Measurements from ENCODE around the gene ZBTB24. TPM values are rescaled to one million over a fixed set of nuclear protein-coding genes. Genes with fewer than 3 reads are reported as not detected.
A peak's percentile ranks its signal among the peaks of the same experiment; 100 is the strongest.

The ZBTB24 gene
- total RNA-seq, 1 donor from 2014 or later: 8.5 TPM

DNA sequence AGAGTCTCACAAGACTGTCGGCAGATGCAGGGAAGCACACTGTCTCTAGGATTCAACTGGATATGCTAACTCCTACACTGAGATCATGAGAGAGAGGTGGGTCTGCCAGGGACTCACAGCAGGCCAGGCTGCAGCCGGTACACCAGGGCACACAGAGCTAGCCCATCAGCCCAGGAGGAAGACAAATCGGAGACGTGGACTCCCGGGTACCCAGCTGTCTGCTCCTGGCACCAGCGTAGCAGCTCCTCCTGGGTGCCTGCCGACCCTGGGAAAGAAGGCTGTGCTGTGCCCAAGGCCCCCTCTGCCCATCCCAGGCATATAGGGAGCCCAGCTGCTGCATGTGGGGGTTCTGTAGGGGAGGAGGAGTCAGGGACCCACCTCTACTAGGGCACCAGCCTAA is 34.4 kb downstream of the ZBTB24 start:
- intact Hi-C loops (cut with DNase I): no loop called here
- H3K27me3 ChIP-seq: no peaks in the 10 kb centered on the region
- no peak overlapping the region for H3K4me3 ChIP-seq
- TF ChIP-seq CTCF (IDR thresholded peaks at IDR 0.05): no peak
- H3K9me3 ChIP-seq: no peaks in the 10 kb centered on the region
- no peak overlapping the region for H3K27ac ChIP-seq
- peaks cover 52% of the 10 kb centered on the region for H3K36me3 ChIP-seq
- peaks cover 7% of the 10 kb centered on the region for H3K4me1 ChIP-seq
- ATAC-seq: no peak
- no peak for DNase-seq

- no peak for TF ChIP-seq CTCF (IDR thresholded peaks at IDR 0.05)
- Histone ChIP-seq H3K4me1 (peaks cover under 1% of the 10 kb centered on the region), H3K4me3 (no peak overlapping the region), H3K27ac (no peak overlapping the region), H3K27me3 (no peaks in the 10 kb centered on the region), H3K36me3 (peaks cover 48% of the 10 kb centered on the region), H3K9me3 (no peaks in the 10 kb centered on the region)
- peak; percentile 11 for ATAC-seq
- DNase-seq: no peak
- intact Hi-C loops (cut with DNase I): no loop called here
Observed at GRCh38 chr6:109447878-109448555, 35.0 kb downstream of the ZBTB24 start.

GRCh38 chr6:109447087-109447486 is 35.9 kb downstream of the ZBTB24 start:
- H3K4me3 ChIP-seq: no peak overlapping the region
- intact Hi-C loops (cut with DNase I): no loop called here
- no peak for ATAC-seq
- peaks cover 44% of the 10 kb centered on the region for H3K36me3 ChIP-seq
- no peaks in the 10 kb centered on the region for H3K27me3 ChIP-seq
- H3K9me3 ChIP-seq: no peaks in the 10 kb centered on the region
- H3K4me1 ChIP-seq: peaks cover 3% of the 10 kb centered on the region
- no peak overlapping the region for H3K27ac ChIP-seq
- no peak for DNase-seq
- TF ChIP-seq CTCF (IDR thresholded peaks at IDR 0.05): no peak

GRCh38 chr6:109446541-109446940 is 36.5 kb downstream of the ZBTB24 start:
- Histone ChIP-seq H3K9me3 (no peaks in the 10 kb centered on the region), H3K4me1 (peaks cover 8% of the 10 kb centered on the region), H3K27me3 (no peaks in the 10 kb centered on the region), H3K4me3 (no peak overlapping the region), H3K27ac (no peak overlapping the region), H3K36me3 (peaks cover 40% of the 10 kb centered on the region)
- TF ChIP-seq CTCF (IDR thresholded peaks at IDR 0.05): no peak
- DNase-seq (no peak), ATAC-seq (no peak)
- intact Hi-C loops (cut with DNase I): no loop called here

DNA sequence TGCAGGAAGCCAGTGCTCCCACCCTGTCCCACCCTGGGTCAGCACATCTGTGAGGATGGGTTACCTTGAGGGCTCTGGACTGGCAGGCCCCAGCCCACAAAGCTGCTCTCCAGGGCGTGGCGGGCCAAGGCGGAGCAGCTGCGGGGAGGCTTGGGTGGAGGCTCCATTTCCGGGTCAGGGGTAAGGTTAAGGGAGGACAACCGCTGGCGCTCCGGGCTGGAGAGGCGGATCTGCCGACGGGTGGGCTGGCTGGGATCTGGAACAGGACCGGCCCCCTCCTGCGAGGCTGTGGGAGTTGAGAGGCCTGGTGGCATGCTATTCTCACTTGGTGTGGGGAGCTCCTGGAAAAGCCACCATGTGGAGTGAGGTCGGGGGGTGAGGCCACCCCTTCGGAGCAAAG is 36.9 kb downstream of the ZBTB24 start:
- TF ChIP-seq CTCF (IDR thresholded peaks at IDR 0.05): no peak
- H3K4me3 ChIP-seq: no peak overlapping the region
- H3K36me3 ChIP-seq: peaks cover 36% of the 10 kb centered on the region
- intact Hi-C loops (cut with DNase I): no loop called here
- no peak overlapping the region for H3K27ac ChIP-seq
- peaks cover 11% of the 10 kb centered on the region for H3K4me1 ChIP-seq
- H3K27me3 ChIP-seq: no peaks in the 10 kb centered on the region
- ATAC-seq (no peak), DNase-seq (no peak)
- no peaks in the 10 kb centered on the region for H3K9me3 ChIP-seq

GRCh38 chr6:109445382-109445781 is 37.6 kb downstream of the ZBTB24 start:
- intact Hi-C loops (cut with DNase I): no loop called here
- no peak overlapping the region for H3K27ac ChIP-seq

More at GRCh38 chr6:109445382-109445781, 37.6 kb downstream of the ZBTB24 start:
- DNase-seq: no peak
- no peak for ATAC-seq
- Histone ChIP-seq H3K4me1 (peaks cover 11% of the 10 kb centered on the region), H3K27me3 (no peaks in the 10 kb centered on the region), H3K4me3 (no peak overlapping the region), H3K36me3 (peaks cover 36% of the 10 kb centered on the region), H3K9me3 (no peaks in the 10 kb centered on the region)
- no peak for TF ChIP-seq CTCF (IDR thresholded peaks at IDR 0.05)
